SK-N-MC (cell line): ENCODE measurements around the gene POU3F4.

ENCODE experiments used
- EZH2 ChIP-seq: fragments of 200-600 bp; sonication (generic); IDR thresholded peaks from one replicate; pipeline ENCODE4 v1.6.1; 2017; ENCODE audit warnings: antibody characterized with exemption
- FOXP2 ChIP-seq: optimal IDR thresholded peaks from 2 replicates; pipeline ENCODE3; 2011; ENCODE audit warnings: mild to moderate bottlenecking, moderate library complexity; ENCODE audit not compliant: insufficient read depth; ENCODE audit errors: extremely low read length, control extremely low read depth
- POLR2AphosphoS5 ChIP-seq: IDR thresholded peaks from 2 replicates; pipeline ENCODE4 v1.6.1; 2012; ENCODE audit warnings: mild to moderate bottlenecking, low read depth, low read length, borderline replicate concordance

DNA sequence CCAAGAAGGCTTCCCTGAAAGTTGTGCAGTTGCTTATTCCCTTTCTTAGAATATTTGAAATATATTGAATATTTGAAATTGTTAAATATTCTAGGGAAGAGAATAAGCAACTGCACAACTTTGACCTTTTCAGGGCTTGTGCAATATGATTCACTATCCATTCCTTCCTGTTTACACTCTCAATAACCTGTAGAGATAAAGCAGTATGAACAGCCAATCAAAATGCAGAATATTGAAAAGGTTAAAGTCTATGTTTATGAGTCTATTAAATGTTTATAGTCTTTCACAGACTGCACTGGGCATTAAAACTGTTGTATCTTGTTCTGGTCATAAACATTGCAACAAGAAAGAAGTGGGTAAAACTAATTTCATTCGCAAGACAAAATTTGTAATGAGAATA, 13.8 kb downstream of the POU3F4 start:
- no peak for TF ChIP-seq POLR2AphosphoS5
- no peak for TF ChIP-seq EZH2
- TF ChIP-seq FOXP2: no peak
